Endothelial cell of umbilical vein (primary cell): Measurements from ENCODE around the gene TSNAXIP1. TPM values are rescaled to one million over a fixed set of nuclear protein-coding genes. Genes with fewer than 3 reads are reported as not detected.

Source experiments
- BruUV-seq: library from RNA; stranded (reverse); fragments of 400-500 nt; replicated peaks from 2 replicates; lab custom pipeline; 2021; lab: Mats Ljungman, UMichigan
- CTCF ChIA-PET: fragments of 300-600, 350-600 bp; sonication (Branson Sonifier 250); formaldehyde crosslinking; loops from one replicate; lab custom pipeline; 2021; ENCODE audit warnings: antibody characterized with exemption, inconsistent platforms; lab: Charles Lee
- POLR2A ChIA-PET: fragments of 300-600, 350-600 bp; sonication (Branson Sonifier 250); formaldehyde crosslinking; loops from one replicate; lab custom pipeline; 2021; ENCODE audit warnings: antibody characterized with exemption, inconsistent platforms; lab: Charles Lee
- DNase-seq: peaks from one replicate; pipeline ENCODE4 v3.0.0-alpha.2; 2011; ENCODE audit warnings: low read depth, low spot score
- FAIRE-seq: peaks from 2 replicates; lab custom pipeline; 2011; peaks lifted over from hg19 to GRCh38; lab: Jason Lieb, UNC
- H2AFZ ChIP-seq: 2 replicates; pipeline ENCODE4 v1.6.0; 2012; ENCODE audit warnings: low read depth, low read length, control low read depth, inconsistent platforms
- H3K27ac ChIP-seq: 2 replicates; pipeline ENCODE4 v1.5.1; 2011; ENCODE audit warnings: low read depth, mild to moderate bottlenecking, control low read depth, low read length, moderate library complexity; ENCODE audit not compliant: insufficient read depth
- H3K27me3 ChIP-seq, 2 experiments: 2 replicates each; pipeline versions ENCODE4 v1.6.0 to v1.6.1; 2011; ENCODE audit warnings: low read length in 2 of 2, mixed read lengths in 1 of 2; ENCODE audit not compliant: control insufficient read depth in 2 of 2, insufficient read depth in 2 of 2
- H3K36me3 ChIP-seq, 2 experiments: 2 replicates in 1 of 2; 3 replicates in 1 of 2; pipeline ENCODE4 v1.5.1; 2011; ENCODE audit warnings: low read length in 2 of 2, mild to moderate bottlenecking in 1 of 2, moderate library complexity in 1 of 2; ENCODE audit not compliant: control insufficient read depth in 2 of 2, insufficient read depth in 2 of 2; ENCODE audit errors: extremely low read depth in 1 of 2
- H3K4me1 ChIP-seq: 3 replicates; pipeline ENCODE4 v1.5.1; 2011; ENCODE audit warnings: mild to moderate bottlenecking, low read length; ENCODE audit not compliant: control insufficient read depth, insufficient read depth; ENCODE audit errors: extremely low read depth
- H3K4me2 ChIP-seq: 2 replicates; pipeline ENCODE4 v1.6.1; 2011; ENCODE audit warnings: low read length, control low read depth, mixed read lengths; ENCODE audit not compliant: insufficient read depth
- H3K4me3 ChIP-seq, 3 experiments: fragments of 200-600 bp in 1 of 3; sonication (generic), shearing (Covaris generic) in 1 of 3; replicated peaks in 1 of 3; 2 replicates each; pipeline ENCODE4 v1.5.1; 2011 to 2016; ENCODE audit warnings: control low read depth in 3 of 3, low read length in 3 of 3, mild to moderate bottlenecking in 2 of 3, inconsistent platforms in 1 of 3, low read depth in 1 of 3, moderate library complexity in 1 of 3; ENCODE audit not compliant: insufficient read depth in 1 of 3
- H3K79me2 ChIP-seq: 2 replicates; pipeline ENCODE4 v1.6.0; 2012; ENCODE audit warnings: low read length, inconsistent platforms; ENCODE audit not compliant: control insufficient read depth, insufficient read depth
- H3K9ac ChIP-seq: replicated peaks from 2 replicates; pipeline ENCODE3; 2011; ENCODE audit warnings: low read length, control low read depth; ENCODE audit not compliant: insufficient read depth; ENCODE audit errors: extremely low read depth
- H3K9me1 ChIP-seq: replicated peaks from 3 replicates; pipeline ENCODE4 v1.6.0; 2011; ENCODE audit warnings: mild to moderate bottlenecking, low read length; ENCODE audit not compliant: control insufficient read depth, insufficient read depth; ENCODE audit errors: extremely low read depth
- H3K9me3 ChIP-seq: replicated peaks from 2 replicates; pipeline ENCODE4 v1.5.1; 2012; ENCODE audit warnings: low read length, inconsistent platforms; ENCODE audit not compliant: control insufficient read depth, insufficient read depth
- H4K20me1 ChIP-seq: replicated peaks from 2 replicates; pipeline ENCODE3; 2011; ENCODE audit warnings: mild to moderate bottlenecking, low read length; ENCODE audit not compliant: control insufficient read depth, insufficient read depth; ENCODE audit errors: extremely low read depth
- EZH2 ChIP-seq: IDR thresholded peaks from 2 replicates; pipeline ENCODE4 v1.6.1; 2012; ENCODE audit warnings: borderline replicate concordance, low read depth, mild to moderate bottlenecking, moderate library complexity, low read length, inconsistent platforms; ENCODE audit not compliant: severe bottlenecking
- FOS ChIP-seq: IDR thresholded peaks from 2 replicates; pipeline ENCODE4 v1.6.1; 2011; ENCODE audit warnings: mild to moderate bottlenecking, low read length, moderate library complexity, borderline replicate concordance; ENCODE audit not compliant: insufficient read depth
- GATA2 ChIP-seq: IDR thresholded peaks from 2 replicates; pipeline ENCODE4 v1.7.0; 2011; ENCODE audit warnings: low read depth, mild to moderate bottlenecking, moderate library complexity, mixed read lengths, low read length; ENCODE audit not compliant: insufficient read length, insufficient read depth
- JUN ChIP-seq: IDR thresholded peaks from 2 replicates; pipeline ENCODE4 v1.6.1; 2011; ENCODE audit warnings: borderline replicate concordance, low read depth; ENCODE audit not compliant: insufficient read length, insufficient read depth
- MYC ChIP-seq: IDR thresholded peaks from one replicate; pipeline ENCODE4 v1.6.1; 2011; ENCODE audit warnings: mild to moderate bottlenecking, low read depth, low read length
- POLR2A ChIP-seq: IDR thresholded peaks from 2 replicates; pipeline ENCODE4 v1.6.1; 2012; ENCODE audit warnings: low read depth, mild to moderate bottlenecking, control low read depth, low read length
- POLR2AphosphoS5 ChIP-seq: IDR thresholded peaks from 2 replicates; pipeline ENCODE4 v1.6.1; 2012; ENCODE audit warnings: low read depth, mild to moderate bottlenecking, control low read depth, low read length, moderate library complexity; ENCODE audit not compliant: insufficient read depth
- dilution Hi-C: fragments of 300-500 bp; cut with MboI; formaldehyde crosslinking; loops from one replicate; pipeline ENCODE4 v1.15.0; 2019; ENCODE audit warnings: low sequenced_read_pairs; ENCODE audit not compliant: extremely low pct_ligation_motif_present
- intact Hi-C: fragments of 100-400 bp; cut with micrococcal nuclease; formaldehyde crosslinking; loops from one replicate; pipeline ENCODE4 v1.10.0; 2022
- polyA plus RNA-seq, 4 experiments: library from polyadenylated mRNA; depleted of rRNA in 3 of 4; stranded (reverse) in 3 of 4; unstranded in 1 of 4; fragments of >200 nt; gene quantifications; 2 replicates each; pipeline versions ENCODE4 v1.2.1 to v1.2.3, GENCODE V29; 2011 to 2012; ENCODE audit warnings: missing spikeins in 1 of 4
- total RNA-seq: library from RNA; stranded (reverse); gene quantifications from 2 replicates; pipeline ENCODE4 v1.2.3, GENCODE V29; 2021
- TF ChIP-seq, protein P1 (sequence below): IDR thresholded peaks from 2 replicates; pipeline ENCODE4 v1.6.1; 2011; ENCODE audit not compliant: insufficient read depth, insufficient read length
- TF ChIP-seq, protein P2 (sequence below), 2 donors: IDR thresholded peaks; 1 replicate in 1 of 2; 2 replicates in 1 of 2; pipeline ENCODE4 v1.5.1; 2011; ENCODE audit warnings: low read length in 2 of 2, mild to moderate bottlenecking in 2 of 2, moderate library complexity in 2 of 2, control low read depth in 1 of 2, inconsistent platforms in 1 of 2, low read depth in 1 of 2; ENCODE audit not compliant: insufficient read depth in 1 of 2; ENCODE audit errors: extremely low read depth in 1 of 2

The TSNAXIP1 gene
- total and polyA plus RNA-seq, 2 donors (not counting 3 experiments of a cell fraction or from before 2014, with no cell fraction given): 0.95 to 1.2 TPM

DNA sequence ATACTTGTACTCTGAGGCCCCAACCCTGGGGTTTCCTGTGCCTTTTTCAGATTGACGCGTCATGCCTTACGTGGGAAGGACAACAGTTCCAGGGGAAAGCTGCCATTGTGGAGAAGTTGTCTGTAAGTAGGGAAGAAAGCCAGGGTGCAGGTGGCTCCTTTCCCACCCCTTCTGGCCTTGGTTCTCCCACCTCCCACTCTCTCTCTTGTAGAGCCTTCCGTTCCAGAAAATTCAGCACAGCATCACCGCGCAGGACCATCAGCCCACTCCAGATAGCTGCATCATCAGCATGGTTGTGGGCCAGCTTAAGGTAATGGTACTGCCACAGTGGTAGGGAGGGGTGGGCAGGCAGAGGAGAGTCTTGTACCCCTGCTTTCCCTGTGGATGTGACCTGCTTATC lies 61.6 kb downstream of the TSNAXIP1 start:
- FAIRE-seq (no peak), DNase-seq (no peak)
- TF ChIP-seq EZH2 (no peak), POLR2AphosphoS5 (no peak), POLR2A (no peak), JUN (no peak)
- peaks cover 2% of the 10 kb centered on the region for H4K20me1 ChIP-seq
- dilution Hi-C loops: no loop called here
- peaks cover 3% of the 10 kb centered on the region for H3K4me1 ChIP-seq
- H3K4me2 ChIP-seq: no peak overlapping the region
- no peaks in the 10 kb centered on the region for H3K27me3 ChIP-seq
- H3K27ac ChIP-seq: no peak overlapping the region
- H3K36me3 ChIP-seq: peaks cover 18 to 36% of the 10 kb centered on the region in 2 experiments
- H3K4me3 ChIP-seq: no peak overlapping the region
- ChIA-PET POLR2A (no interaction called here), CTCF (interaction anchor here (1.2 kb wide), 1 partner anchor 52 kb away, joined by 3 read pairs; no protein-coding TSS in a partner anchor)
- no peaks in the 10 kb centered on the region for H3K9me3 ChIP-seq
- H3K9me1 ChIP-seq: no peaks in the 10 kb centered on the region
- H3K9ac ChIP-seq: no peak overlapping the region
- no TSS peak for BruUV-seq
- no peak overlapping the region for H2AFZ ChIP-seq
- intact Hi-C loops: no loop called here
- H3K79me2 ChIP-seq: peaks cover 22% of the 10 kb centered on the region

DNA sequence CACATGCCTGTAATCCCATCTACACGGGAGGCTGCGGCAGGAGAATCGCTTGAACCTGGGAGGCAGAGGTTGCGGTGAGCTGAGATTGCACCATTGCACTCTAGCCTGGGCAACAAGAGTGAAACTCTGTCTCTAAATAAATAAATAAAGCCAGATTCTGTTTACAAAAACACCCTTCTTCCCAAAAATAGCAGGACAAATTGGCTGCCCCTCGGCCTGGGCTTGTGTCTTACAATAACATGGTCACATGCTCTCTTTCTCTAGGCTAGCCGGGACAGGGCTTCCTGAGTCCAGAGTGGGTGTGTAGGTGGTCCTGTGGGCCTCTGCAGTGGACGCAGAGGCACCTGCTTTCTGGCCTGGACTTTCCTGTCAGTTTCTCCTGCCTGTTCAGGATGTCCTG lies 63.0 kb downstream of the TSNAXIP1 start:
- dilution Hi-C loops: no loop called here
- Histone ChIP-seq H4K20me1 (no peaks in the 10 kb centered on the region), H2AFZ (no peak overlapping the region), H3K9ac (no peak overlapping the region), H3K9me3 (no peaks in the 10 kb centered on the region), H3K79me2 (peaks cover 26% of the 10 kb centered on the region), H3K27me3 (no peaks in the 10 kb centered on the region), H3K4me3 (no peak overlapping the region), H3K4me2 (no peak overlapping the region), H3K36me3 (peaks cover 18 to 31% of the 10 kb centered on the region in 2 experiments), H3K9me1 (no peaks in the 10 kb centered on the region), H3K27ac (no peak overlapping the region), H3K4me1 (peaks cover 15% of the 10 kb centered on the region)
- BruUV-seq: no TSS peak
- TF ChIP-seq JUN (no peak), POLR2AphosphoS5 (no peak), EZH2 (no peak), FOS (no peak), GATA2 (no peak), MYC (no peak), POLR2A (no peak)
- TF ChIP-seq, protein P1, sequence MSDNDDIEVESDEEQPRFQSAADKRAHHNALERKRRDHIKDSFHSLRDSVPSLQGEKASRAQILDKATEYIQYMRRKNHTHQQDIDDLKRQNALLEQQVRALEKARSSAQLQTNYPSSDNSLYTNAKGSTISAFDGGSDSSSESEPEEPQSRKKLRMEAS: no peak
- TF ChIP-seq, protein P2, sequence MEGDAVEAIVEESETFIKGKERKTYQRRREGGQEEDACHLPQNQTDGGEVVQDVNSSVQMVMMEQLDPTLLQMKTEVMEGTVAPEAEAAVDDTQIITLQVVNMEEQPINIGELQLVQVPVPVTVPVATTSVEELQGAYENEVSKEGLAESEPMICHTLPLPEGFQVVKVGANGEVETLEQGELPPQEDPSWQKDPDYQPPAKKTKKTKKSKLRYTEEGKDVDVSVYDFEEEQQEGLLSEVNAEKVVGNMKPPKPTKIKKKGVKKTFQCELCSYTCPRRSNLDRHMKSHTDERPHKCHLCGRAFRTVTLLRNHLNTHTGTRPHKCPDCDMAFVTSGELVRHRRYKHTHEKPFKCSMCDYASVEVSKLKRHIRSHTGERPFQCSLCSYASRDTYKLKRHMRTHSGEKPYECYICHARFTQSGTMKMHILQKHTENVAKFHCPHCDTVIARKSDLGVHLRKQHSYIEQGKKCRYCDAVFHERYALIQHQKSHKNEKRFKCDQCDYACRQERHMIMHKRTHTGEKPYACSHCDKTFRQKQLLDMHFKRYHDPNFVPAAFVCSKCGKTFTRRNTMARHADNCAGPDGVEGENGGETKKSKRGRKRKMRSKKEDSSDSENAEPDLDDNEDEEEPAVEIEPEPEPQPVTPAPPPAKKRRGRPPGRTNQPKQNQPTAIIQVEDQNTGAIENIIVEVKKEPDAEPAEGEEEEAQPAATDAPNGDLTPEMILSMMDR (IDR thresholded peaks at IDR 0.05; ENCODE audit: extremely low read depth in 1 of 2, insufficient read depth in 1 of 2, low read depth in 1 of 2, low read length in 2 of 2): no peak
- no peak for FAIRE-seq
- POLR2A ChIA-PET: no interaction called here
- CTCF ChIA-PET: interaction anchor here (1.1 kb wide), 1 partner anchor 53 kb away, joined by 3 read pairs; no protein-coding TSS in a partner anchor
- intact Hi-C loops: no loop called here
- DNase-seq: no peak
